ENCODE results near the gene MAPK7.

DNA sequence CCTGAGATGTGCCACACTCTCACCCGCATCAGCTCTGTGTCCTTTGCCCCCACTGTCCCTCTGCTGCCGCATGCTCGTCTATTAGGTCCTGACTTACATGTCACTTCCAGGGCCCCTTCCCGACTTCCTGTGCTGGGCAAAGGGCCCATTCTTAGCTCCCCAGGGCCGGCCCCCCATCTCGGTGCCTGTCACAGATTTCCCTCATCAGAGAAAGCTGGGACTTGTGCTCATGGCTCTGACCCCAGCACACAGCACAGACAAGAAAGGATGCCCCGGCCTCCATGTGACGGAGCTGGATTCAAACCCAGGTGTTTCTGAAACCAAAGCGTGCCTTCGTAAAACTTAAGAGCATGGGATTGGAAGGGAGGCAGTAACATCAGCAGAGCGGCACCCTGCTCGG is 5.9 kb upstream of the MAPK7 start:
- no peak for TF ChIP-seq NR2C2 (IDR thresholded peaks at IDR 0.05; ENCODE audit: borderline replicate concordance, control insufficient read depth, insufficient read length, low read depth)
- no peak for TF ChIP-seq KDM1A (IDR thresholded peaks at IDR 0.05; ENCODE audit: borderline replicate concordance)
- TF ChIP-seq, protein P1, sequence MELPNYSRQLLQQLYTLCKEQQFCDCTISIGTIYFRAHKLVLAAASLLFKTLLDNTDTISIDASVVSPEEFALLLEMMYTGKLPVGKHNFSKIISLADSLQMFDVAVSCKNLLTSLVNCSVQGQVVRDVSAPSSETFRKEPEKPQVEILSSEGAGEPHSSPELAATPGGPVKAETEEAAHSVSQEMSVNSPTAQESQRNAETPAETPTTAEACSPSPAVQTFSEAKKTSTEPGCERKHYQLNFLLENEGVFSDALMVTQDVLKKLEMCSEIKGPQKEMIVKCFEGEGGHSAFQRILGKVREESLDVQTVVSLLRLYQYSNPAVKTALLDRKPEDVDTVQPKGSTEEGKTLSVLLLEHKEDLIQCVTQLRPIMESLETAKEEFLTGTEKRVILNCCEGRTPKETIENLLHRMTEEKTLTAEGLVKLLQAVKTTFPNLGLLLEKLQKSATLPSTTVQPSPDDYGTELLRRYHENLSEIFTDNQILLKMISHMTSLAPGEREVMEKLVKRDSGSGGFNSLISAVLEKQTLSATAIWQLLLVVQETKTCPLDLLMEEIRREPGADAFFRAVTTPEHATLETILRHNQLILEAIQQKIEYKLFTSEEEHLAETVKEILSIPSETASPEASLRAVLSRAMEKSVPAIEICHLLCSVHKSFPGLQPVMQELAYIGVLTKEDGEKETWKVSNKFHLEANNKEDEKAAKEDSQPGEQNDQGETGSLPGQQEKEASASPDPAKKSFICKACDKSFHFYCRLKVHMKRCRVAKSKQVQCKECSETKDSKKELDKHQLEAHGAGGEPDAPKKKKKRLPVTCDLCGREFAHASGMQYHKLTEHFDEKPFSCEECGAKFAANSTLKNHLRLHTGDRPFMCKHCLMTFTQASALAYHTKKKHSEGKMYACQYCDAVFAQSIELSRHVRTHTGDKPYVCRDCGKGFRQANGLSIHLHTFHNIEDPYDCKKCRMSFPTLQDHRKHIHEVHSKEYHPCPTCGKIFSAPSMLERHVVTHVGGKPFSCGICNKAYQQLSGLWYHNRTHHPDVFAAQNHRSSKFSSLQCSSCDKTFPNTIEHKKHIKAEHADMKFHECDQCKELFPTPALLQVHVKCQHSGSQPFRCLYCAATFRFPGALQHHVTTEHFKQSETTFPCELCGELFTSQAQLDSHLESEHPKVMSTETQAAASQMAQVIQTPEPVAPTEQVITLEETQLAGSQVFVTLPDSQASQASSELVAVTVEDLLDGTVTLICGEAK (IDR thresholded peaks at IDR 0.05; ENCODE audit: borderline replicate concordance), result no peak
- TF ChIP-seq RAD21 (IDR thresholded peaks at IDR 0.05; ENCODE audit: insufficient read depth, low read depth, low read length), result no peak
- no peak for TF ChIP-seq ASH2L (IDR thresholded peaks at IDR 0.05; ENCODE audit: borderline replicate concordance, low read depth)
- TF ChIP-seq BHLHE40 (IDR thresholded peaks at IDR 0.05; ENCODE audit: borderline replicate concordance in 1 of 2, low read depth in 2 of 2, low read length in 1 of 2), result no peak
- TF ChIP-seq, protein P2, sequence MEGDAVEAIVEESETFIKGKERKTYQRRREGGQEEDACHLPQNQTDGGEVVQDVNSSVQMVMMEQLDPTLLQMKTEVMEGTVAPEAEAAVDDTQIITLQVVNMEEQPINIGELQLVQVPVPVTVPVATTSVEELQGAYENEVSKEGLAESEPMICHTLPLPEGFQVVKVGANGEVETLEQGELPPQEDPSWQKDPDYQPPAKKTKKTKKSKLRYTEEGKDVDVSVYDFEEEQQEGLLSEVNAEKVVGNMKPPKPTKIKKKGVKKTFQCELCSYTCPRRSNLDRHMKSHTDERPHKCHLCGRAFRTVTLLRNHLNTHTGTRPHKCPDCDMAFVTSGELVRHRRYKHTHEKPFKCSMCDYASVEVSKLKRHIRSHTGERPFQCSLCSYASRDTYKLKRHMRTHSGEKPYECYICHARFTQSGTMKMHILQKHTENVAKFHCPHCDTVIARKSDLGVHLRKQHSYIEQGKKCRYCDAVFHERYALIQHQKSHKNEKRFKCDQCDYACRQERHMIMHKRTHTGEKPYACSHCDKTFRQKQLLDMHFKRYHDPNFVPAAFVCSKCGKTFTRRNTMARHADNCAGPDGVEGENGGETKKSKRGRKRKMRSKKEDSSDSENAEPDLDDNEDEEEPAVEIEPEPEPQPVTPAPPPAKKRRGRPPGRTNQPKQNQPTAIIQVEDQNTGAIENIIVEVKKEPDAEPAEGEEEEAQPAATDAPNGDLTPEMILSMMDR (IDR thresholded peaks at IDR 0.05 in 2 of 3, conservative IDR thresholded peaks at IDR 0.05 in 1 of 3; ENCODE audit: control insufficient read depth in 2 of 3, extremely low read depth in 1 of 3, insufficient read depth in 1 of 3, low read depth in 3 of 3, low read length in 3 of 3), result no peak
- TF ChIP-seq, protein P3, sequence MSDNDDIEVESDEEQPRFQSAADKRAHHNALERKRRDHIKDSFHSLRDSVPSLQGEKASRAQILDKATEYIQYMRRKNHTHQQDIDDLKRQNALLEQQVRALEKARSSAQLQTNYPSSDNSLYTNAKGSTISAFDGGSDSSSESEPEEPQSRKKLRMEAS (IDR thresholded peaks at IDR 0.05; ENCODE audit: low read depth, low read length), result no peak
- no peak for TF ChIP-seq MYC (IDR thresholded peaks at IDR 0.05; ENCODE audit: insufficient read depth, insufficient read length, insufficient replicate concordance, low read length, severe bottlenecking)
- no peak for TF ChIP-seq FOS (IDR thresholded peaks at IDR 0.05; ENCODE audit: borderline replicate concordance, extremely low read depth, insufficient read length)
